ENCODE measurements around the gene SLC16A13.

DNA sequence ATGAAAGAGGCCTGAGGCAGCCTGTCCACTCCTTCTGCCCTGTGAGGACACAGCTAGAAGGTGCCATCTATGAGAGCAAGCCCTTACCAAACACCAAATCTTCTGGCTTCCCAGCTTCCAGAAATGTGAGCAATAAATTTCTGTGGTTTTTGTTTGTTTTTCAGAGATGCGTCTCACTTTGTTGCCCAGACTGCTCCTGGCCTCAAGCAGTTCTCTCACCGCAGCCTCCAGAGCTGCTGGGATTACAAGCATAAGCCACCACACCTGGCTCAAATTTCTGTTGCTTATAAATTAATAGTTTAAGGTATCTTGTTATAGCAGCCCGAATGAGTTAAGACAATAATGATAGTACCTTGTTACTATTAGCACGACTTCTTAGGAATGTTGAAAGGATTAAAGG, 20.6 kb downstream of the SLC16A13 start:
- TF ChIP-seq CTCF (IDR thresholded peaks at IDR 0.05) (no peak), POLR2A (IDR thresholded peaks at IDR 0.05) (no peak)

All from body of pancreas (tissue), 4 donors.